Activated CD8-positive, alpha-beta memory T cell treated with anti-CD3 and anti-CD28 coated beads, Interleukin-2, amount 50 U/mL, for 48 hours (primary cell): Measurements from ENCODE around the gene ARFGAP2.
"Not testable (repeated sequence)": the region's sequence is repeated elsewhere in the genome, so short reads cannot be mapped to it uniquely, and the experiment has no call there.

ENCODE experiments used
- DNase-seq: peaks from one replicate; pipeline ENCODE4 v3.0.0-alpha.2; 2020

ARFGAP2 gene

GRCh38 chr11:47147250-47147649 is 29.4 kb downstream of the ARFGAP2 start:
- DNase-seq: no peak

DNA sequence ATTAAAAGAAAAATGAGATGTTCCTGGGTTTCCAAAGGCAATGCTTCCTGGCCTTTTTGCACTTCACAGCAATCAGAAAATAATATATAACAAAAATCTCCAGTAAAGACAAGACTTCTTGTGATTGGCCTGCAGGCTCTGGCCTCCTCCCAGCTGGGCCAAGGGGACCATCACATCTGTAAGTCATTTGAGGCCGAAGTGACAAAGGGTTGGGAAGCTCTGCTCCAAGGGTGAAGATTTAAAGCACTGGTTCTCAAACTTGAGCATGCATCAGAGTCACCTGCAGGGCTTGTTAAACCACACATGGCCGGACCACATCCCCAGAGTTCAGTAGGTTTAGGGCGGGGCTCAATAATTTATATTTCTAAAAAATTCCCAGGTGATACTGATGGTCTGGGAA is 32.1 kb downstream of the ARFGAP2 start:
- DNase-seq: no peak

DNA sequence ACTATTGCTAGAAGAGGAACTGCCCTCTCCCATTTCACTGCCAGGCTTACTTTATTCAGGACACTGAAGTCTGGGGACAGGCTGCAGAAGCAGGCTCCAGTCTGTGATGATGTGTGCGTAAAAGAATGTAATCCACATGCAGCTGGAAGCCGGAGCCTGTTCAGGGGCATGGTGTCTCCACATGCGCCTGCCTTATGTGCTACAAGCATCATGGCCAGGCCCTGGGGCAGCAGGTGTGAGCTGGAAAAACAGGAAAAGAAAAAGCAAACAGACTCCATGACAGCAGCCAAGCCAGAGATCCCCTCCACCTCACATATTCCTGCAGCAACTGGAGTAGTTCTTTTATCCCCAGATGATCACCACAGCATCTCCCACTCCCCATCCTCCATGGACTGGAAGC is 33.4 kb downstream of the ARFGAP2 start:
- DNase-seq: no peak

DNA sequence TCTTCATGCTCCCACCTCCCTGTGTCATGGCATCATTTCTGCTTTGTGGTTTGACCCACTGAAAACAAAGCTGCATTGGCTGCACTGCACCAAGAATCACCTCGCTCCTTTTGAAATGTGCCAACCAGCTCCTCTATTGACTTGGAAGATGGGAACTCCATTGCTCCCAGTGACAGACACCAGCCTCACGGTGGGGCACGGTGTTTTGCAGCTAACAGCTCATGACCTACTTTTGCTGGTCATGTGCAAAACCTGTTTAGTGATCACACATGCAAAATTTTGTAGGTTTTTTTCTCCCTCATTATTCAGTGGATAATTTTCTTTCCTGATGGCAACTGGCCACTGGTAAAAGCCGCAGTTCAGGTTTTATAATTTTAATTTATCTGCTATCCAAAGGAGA is 36.8 kb downstream of the ARFGAP2 start:
- DNase-seq: no peak

DNA sequence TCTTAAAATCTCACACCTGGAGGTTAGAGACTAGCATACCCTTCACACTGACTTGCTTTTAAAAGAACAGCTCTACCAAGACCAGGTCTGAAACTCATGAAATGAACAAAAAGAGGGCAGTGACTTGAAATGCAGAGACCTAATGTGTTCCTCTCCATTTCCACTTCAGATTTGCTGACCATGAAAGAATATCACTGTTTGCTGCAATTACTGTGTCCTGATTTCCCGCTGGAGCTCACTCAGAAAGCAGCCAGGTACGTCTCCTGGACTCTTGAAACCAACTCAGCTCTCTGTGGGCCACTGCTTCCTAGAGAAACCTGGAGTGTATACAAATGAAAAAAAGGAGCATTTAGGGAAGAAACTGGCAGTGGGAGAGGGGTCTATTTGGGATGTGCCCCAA is 39.2 kb downstream of the ARFGAP2 start:
- DNase-seq: no peak

DNA sequence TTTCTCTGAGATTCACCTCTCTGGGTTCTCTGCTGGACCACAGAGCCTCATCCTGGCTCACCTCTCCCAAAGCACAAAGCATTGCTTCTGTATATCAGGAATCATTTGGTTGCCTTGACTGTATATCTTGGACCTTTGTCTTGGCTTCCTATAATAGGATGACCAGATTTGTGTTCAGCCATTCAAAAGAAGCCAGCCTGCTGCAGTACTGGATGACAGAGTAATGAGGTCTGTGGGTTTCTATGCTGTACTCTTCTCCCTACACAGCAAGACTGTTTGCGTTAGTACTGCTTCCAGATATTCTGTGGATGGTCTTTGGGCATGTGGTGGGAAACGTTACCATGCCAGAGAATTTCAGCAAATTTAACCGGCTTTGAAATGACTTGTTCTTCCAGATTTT is 39.8 kb downstream of the ARFGAP2 start:
- DNase-seq: no peak

DNA sequence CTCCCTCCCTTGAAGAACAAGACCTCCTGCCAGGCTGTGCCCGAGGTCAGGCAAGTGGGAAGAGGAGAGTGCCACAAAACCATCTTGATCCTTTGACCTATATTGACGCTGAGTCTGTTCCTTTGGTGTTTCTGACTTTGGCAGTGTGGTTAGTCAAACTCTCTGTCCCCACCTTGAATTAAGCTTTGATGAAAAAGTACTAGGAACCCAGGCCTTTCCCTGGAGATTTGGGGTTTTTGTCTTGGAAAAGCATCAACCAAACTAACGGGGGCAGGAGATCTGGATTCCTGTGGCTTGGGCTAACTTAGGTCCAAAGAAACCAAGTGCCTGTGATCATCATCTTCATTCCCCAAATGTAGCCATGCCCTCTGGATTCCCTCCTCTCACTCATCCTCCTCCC is 40.4 kb downstream of the ARFGAP2 start:
- DNase-seq: no peak

- DNase-seq: no peak
Observed at GRCh38 chr11:47132981-47133380, 43.7 kb downstream of the ARFGAP2 start.

GRCh38 chr11:47132490-47132889 is 44.2 kb downstream of the ARFGAP2 start:
- no peak for DNase-seq

- DNase-seq: no peak
Observed at GRCh38 chr11:47131136-47131535, 45.5 kb downstream of the ARFGAP2 start.

DNA sequence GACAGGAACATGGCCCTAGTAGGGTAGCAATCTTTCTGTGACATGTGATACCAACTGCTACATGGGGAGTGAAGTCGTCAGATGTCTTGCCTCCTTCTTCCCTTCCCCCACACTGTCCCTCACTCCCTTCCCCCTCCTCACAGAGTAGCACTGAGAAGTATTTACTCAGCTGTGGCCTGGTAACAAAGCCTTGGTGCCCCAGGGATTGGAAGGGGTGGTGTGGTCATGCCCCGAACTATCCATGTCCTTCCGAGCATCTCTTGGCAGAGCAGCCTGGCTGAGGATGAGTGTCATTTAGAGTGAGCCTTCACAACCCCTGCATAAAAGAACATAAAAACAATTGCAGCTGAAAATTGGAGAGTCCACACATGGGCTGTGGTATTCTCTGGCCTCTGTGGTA is 46.1 kb downstream of the ARFGAP2 start:
- DNase-seq: no peak

DNA sequence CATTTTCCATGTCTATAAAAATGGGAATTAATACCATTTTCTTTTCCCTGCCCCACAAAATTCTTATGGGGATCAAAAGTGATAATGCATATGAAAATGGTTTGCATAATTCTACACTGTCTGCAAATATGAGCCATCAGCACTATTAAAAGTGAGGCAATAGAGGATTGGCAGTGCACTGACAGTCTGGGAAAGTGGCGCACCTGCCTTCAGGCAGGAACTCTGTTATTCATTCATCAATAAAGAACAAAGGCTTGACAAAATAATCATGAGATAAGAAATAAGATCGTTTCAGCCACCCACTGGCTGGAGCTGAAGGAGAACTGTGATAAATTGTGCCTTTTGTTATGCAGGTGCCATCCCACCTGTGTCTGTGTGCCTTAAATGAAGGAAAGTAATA is 49.5 kb downstream of the ARFGAP2 start:
- DNase-seq: no peak

DNA sequence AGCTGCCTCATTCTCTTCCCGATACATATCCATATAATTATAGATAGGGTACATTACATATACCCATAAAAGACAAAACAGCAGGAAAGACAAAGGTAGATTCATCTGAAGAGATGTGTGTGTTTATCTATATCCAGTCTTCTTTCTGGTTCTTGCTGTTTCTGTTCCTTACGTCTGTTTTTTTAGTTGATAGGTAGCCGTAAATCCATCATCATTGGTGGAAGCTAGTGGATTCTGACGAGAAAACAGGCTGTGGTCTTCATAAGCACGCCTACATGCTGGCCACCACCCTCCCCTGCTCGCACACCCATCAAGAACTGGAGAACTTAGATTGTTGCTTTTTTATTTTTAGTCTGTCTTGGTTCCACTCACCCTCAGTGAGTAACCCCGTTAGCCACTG is 51.6 kb downstream of the ARFGAP2 start:
- DNase-seq: no peak

DNA sequence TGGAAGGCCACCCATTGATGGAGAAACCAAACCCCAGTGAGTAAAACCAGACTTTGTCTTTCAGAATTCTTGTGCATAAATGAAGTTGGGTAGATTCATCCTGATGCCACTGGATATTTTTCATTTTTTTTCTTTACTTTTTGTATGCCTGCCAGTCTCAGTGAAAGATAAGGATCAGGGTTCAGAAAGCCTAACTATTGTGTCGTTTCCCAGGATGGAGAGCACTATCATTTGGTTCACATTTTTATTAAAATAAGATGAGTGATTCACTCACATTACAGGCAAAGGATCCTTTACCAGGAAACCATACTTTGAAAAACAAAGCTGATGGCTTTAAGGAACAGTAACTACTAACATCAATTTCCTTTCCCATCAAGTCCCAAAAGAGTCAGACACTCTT is 52.0 kb downstream of the ARFGAP2 start:
- DNase-seq: no peak

DNA sequence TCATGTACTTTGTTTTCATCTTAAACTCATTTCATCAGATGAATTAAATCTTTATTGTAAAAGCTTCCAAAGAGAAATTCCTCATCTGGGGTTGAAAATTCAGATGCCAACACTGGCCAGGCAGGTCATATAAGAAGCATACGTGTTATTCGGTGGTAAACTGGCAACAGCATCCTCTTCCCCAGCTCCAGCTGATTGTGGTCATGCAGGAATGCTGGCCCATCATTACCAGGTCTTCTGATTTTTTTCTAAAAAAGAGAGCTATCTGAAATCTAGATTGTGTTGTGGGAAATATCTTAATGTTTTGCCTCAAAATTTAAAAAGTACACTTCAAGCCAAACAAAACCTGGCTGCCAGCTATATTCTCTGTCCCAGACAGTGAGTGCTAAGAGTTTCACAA is 53.6 kb downstream of the ARFGAP2 start:
- DNase-seq: no peak

DNA sequence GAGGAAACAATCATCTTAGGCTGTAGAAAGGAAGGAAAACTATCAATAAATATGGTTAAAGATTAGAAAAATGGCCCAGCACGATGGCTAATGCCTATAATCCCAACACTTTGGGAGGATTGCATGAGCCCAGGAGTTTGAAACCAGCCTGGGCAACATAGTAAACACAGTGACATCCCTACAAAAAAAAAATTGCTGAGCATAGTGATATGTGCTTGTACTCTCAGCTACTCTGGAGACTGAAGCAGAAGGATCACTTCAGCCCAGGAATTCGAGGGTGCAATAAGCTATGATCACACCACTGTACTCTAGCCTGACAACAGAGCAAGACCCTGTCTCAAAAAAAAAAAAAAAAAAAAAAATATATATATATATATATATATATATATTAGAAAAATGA is 54.9 kb downstream of the ARFGAP2 start:
- no peak for DNase-seq

DNA sequence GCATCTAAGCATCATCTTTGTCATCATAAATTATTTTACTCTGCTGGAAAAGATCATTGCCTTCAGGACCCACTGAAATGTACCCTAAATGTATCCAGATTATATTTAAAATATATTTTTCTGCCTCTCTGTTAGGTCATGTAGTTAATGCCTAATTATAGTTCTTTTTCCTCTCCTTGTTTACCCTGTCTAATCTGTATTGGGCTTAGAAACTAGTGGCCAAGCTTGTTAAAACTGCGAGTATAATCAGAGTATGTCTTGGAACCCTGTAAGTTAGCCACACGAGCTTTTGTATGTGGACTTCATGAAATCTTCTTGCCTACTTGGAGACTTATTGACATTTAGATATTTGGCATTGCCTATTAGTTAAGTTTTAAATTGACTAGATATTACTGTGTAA is 55.6 kb downstream of the ARFGAP2 start:
- DNase-seq: no peak

- not testable (repeated sequence) for DNase-seq
Observed at GRCh38 chr11:47118958-47119688, 57.6 kb downstream of the ARFGAP2 start.
